Measurements from ENCODE around the gene ASPG.

The ASPG gene

DNA sequence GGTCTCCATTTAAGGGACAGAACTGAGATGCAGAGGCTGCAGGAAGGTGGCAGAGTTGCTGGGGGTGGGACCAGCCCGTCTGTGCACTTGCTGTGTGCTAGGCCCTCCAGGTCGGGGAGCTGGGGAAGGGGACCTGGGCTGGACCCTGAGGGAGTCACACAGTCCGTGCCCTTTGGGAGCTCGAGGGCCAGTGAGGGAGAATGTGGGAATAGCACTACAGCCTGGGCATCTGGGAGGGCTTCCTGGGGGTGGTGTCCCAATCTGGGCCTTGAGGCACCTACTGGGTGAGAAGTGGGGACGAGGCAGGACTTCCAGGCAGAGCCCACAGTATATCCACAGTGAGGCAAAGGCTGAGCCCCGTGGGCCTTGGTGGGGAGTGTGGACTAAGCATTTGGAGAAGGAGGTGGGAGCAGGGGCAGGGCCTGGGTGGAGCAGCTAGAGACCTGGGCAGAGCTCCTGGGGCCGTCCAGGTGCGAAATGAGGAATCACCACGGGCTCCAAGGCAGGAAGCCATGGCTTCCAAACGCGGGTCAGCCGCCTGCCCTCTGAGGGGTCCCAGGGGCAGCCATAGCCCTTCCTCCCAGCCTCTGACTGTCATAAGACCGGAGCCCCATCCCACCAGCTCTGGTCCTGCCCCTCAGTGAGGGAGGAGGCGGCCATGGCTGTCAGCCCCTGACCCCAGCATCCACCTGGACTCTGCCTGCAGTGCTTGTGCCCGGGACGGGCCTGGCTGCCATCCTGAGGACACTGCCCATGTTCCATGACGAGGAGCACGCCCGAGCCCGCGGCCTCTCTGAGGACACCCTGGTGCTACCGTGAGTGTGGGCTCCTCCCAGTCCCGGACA is 6.6 kb downstream of the ASPG start:
- no peak overlapping the region for H3K27ac Mint-ChIP-seq (ENCODE audit: low read depth)
- peaks cover 6% of the 10 kb centered on the region for H3K4me1 Mint-ChIP-seq
- no peak overlapping the region for H3K4me3 Mint-ChIP-seq
- DNase-seq (ENCODE audit: low spot score in 2 of 2): no peak
- no peak for ATAC-seq (replicated peaks; ENCODE audit: extremely low read depth, poor library complexity, severe bottlenecking)
- H3K36me3 Mint-ChIP-seq (ENCODE audit: insufficient read depth): peaks cover 2% of the 10 kb centered on the region
- peaks cover 2% of the 10 kb centered on the region for H3K27me3 Mint-ChIP-seq
- no peaks in the 10 kb centered on the region for H3K9me3 Mint-ChIP-seq

- Mint-ChIP-seq H3K27me3 (no peaks in the 10 kb centered on the region), H3K4me3 (no peak overlapping the region), H3K27ac (ENCODE audit: low read depth) (no peak overlapping the region), H3K9me3 (no peaks in the 10 kb centered on the region), H3K36me3 (ENCODE audit: insufficient read depth) (peaks cover 2% of the 10 kb centered on the region), H3K4me1 (peaks cover 6% of the 10 kb centered on the region)
- DNase-seq (ENCODE audit: low spot score in 2 of 2): no peak
- no peak for ATAC-seq (replicated peaks; ENCODE audit: extremely low read depth, poor library complexity, severe bottlenecking)
Measured at GRCh38 chr14:104092931-104093365, 7.4 kb downstream of the ASPG start.

DNA sequence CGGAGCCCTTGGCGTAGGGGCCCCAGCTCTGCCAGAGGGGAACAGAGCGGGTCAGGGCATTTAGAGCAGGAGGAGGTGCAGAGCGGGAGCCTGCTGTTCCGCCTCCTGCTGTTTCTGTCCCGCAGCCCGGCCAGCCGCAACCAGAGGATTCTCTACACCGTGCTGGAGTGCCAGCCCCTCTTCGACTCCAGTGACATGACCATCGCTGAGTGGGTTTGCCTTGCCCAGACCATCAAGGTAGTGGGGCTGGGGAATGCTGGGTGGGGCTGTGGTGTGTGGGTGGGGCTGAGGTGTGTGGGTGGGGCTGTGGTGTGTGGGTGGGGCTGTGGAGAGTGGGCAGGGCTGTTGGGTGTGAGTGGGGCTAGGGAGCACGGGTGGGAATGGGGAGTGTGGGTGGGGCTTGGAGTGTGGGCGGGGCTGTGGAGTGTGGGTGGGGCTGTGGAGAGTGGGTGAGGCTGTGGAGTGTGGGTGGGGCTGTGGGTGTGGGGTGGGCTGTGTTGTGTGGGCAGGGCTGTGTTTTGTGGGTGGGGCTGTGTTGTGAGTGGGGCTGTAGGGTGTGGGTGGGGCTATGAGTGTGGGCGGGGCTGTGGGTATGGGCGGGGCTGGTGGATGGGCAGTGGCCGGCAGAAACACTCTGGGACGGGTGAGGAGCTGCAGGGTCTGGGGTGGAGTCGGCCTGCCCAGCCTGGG is 8.0 kb downstream of the ASPG start:
- no peak for DNase-seq (ENCODE audit: low spot score in 2 of 2)
- no peak overlapping the region for H3K27ac Mint-ChIP-seq (ENCODE audit: low read depth)
- H3K27me3 Mint-ChIP-seq: no peaks in the 10 kb centered on the region
- ATAC-seq (replicated peaks; ENCODE audit: extremely low read depth, poor library complexity, severe bottlenecking): peak; percentile 6
- no peaks in the 10 kb centered on the region for H3K9me3 Mint-ChIP-seq
- peaks cover 6% of the 10 kb centered on the region for H3K4me1 Mint-ChIP-seq
- H3K4me3 Mint-ChIP-seq: no peak overlapping the region
- H3K36me3 Mint-ChIP-seq (ENCODE audit: insufficient read depth): peaks cover 2% of the 10 kb centered on the region

- H3K4me3 Mint-ChIP-seq: no peak overlapping the region
- DNase-seq (ENCODE audit: low spot score in 2 of 2): no peak
Measured at GRCh38 chr14:104094056-104094708, 8.7 kb downstream of the ASPG start.

DNA sequence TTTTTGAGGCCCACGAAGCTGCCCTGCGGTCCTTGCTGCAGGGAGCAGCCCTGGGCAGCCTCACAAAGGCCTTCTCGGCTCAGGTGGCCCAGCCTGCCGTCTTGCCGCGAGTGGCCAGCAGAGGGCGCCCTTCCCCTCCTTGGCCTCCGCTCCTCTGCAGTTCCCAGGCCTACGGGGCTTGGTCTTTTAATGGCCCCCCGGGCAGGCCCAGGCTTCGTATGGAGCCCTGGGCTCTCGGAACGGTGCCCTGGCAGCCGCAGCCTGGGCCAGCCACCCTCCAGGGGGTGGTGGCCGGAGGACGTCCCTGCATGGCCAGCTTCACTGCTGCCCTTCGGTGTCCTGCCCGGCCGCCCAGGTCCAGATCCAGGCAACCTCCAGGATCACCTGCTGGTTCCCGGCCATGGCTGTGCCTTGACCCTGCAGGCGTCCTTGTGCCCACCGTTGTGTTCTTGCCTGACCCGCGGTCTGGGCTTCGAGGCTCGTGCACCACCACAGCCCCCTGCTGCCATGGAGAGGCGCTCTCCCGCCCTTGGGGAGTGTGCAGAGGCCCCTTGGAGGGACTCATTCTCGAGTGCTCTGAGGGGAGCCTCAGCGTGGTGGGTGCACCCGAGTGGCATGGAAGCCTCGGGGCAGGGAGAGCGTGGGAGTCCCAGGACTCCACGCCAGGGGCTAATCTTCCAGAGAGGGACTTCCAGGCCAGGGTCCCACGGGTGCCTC is 9.4 kb downstream of the ASPG start:
- ATAC-seq (replicated peaks; ENCODE audit: extremely low read depth, poor library complexity, severe bottlenecking) (peak; percentile 60), DNase-seq (ENCODE audit: low spot score in 2 of 2) (peak; percentile 53 to 74)
- peaks cover 2% of the 10 kb centered on the region for H3K36me3 Mint-ChIP-seq (ENCODE audit: insufficient read depth)
- H3K27ac Mint-ChIP-seq (ENCODE audit: low read depth): peak overlapping the region; percentile 54
- peaks cover 6% of the 10 kb centered on the region for H3K4me1 Mint-ChIP-seq
- no peak overlapping the region for H3K4me3 Mint-ChIP-seq
- H3K27me3 Mint-ChIP-seq: no peaks in the 10 kb centered on the region
- no peaks in the 10 kb centered on the region for H3K9me3 Mint-ChIP-seq

More at GRCh38 chr14:104094056-104094708, 8.7 kb downstream of the ASPG start:
- Mint-ChIP-seq H3K27ac (ENCODE audit: low read depth) (peak overlapping the region; percentile 54), H3K27me3 (no peaks in the 10 kb centered on the region), H3K9me3 (no peaks in the 10 kb centered on the region), H3K4me1 (peaks cover 6% of the 10 kb centered on the region), H3K36me3 (ENCODE audit: insufficient read depth) (peaks cover 2% of the 10 kb centered on the region)
- no peak for ATAC-seq (replicated peaks; ENCODE audit: extremely low read depth, poor library complexity, severe bottlenecking)

- no peak overlapping the region for H3K27ac Mint-ChIP-seq (ENCODE audit: low read depth)
- no peak overlapping the region for H3K4me3 Mint-ChIP-seq
- no peak for ATAC-seq (replicated peaks; ENCODE audit: extremely low read depth, poor library complexity, severe bottlenecking)
- H3K4me1 Mint-ChIP-seq: peaks cover 6% of the 10 kb centered on the region
- peaks cover 2% of the 10 kb centered on the region for H3K36me3 Mint-ChIP-seq (ENCODE audit: insufficient read depth)
- no peak for DNase-seq (ENCODE audit: low spot score in 2 of 2)
- no peaks in the 10 kb centered on the region for H3K27me3 Mint-ChIP-seq
- H3K9me3 Mint-ChIP-seq: no peaks in the 10 kb centered on the region
Measured at GRCh38 chr14:104095426-104096310, 10.2 kb downstream of the ASPG start.

DNA sequence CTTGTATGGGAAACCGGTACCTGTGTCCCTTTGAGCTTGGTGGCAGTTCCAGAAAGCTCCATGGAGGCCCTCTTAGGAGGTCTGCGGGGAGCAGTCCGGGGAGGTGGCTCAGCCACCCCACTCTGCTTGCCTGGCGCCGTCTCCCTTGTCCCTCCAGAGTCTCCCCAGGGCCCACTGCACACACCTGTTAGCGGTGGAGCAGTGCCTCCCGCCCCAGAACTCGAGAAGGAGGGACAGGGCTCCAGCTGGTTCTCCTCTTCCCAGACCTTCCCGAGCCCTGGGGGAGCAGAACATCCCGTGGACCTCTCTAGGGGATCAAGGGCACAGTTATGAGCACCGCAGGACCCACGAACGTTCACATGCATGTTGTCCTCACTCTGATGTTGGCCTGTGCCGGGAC is 10.8 kb downstream of the ASPG start:
- no peak overlapping the region for H3K4me3 Mint-ChIP-seq
- peaks cover 2% of the 10 kb centered on the region for H3K36me3 Mint-ChIP-seq (ENCODE audit: insufficient read depth)
- no peak for DNase-seq (ENCODE audit: low spot score in 2 of 2)
- H3K4me1 Mint-ChIP-seq: peaks cover 6% of the 10 kb centered on the region
- no peaks in the 10 kb centered on the region for H3K9me3 Mint-ChIP-seq
- no peak overlapping the region for H3K27ac Mint-ChIP-seq (ENCODE audit: low read depth)
- H3K27me3 Mint-ChIP-seq: no peaks in the 10 kb centered on the region
- ATAC-seq (replicated peaks; ENCODE audit: extremely low read depth, poor library complexity, severe bottlenecking): no peak

DNA sequence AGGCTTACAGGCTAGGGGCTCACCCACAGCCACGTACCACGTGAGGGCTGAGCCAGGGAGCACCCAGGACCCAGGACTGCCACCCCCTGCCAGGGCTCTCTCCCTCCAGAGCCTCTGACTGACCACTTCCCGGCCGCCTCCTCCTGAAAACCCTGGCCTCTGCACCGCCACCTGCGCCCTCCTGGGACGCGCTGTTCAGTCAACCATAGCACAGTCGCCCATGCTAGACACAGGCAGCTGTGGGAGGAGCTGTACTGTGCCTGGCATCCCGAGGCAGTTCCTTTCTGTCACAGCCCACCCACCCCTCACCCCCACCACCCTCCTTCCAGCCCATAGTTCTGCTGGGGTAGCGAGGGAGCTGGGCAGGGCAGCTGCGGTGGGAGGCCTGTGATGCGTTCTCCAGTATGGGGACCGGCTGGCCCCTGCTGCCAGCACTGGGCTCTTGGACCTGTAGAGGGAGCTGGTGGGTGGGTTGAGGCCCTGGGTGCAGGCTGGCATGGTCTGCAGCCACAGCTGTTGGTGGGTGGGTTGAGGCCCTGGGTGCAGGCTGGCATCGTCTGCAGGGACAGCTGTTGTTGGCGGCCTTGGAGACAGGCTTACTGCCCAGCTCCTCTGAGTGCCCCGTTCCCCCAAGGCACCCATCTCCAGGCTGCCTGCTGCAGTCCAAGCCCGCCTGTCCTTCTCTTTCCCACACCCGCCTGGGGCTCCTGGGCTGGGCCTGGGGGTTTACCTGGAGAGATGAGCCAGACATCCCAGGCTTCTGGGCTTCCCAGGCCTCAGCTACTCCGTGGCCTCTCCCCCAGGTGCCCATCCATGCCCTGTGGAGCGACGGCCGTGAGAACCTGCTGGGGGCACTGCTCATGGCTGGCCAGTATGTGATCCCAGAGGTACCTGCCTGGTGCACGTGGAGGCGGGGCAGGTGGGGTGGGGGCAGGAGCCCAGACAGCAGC is 11.5 kb downstream of the ASPG start:
- H3K4me1 Mint-ChIP-seq: peaks cover 6% of the 10 kb centered on the region
- H3K36me3 Mint-ChIP-seq (ENCODE audit: insufficient read depth): peaks cover 2% of the 10 kb centered on the region
- no peak for DNase-seq (ENCODE audit: low spot score in 2 of 2)
- H3K27me3 Mint-ChIP-seq: no peaks in the 10 kb centered on the region
- no peak overlapping the region for H3K27ac Mint-ChIP-seq (ENCODE audit: low read depth)
- H3K4me3 Mint-ChIP-seq: no peak overlapping the region
- no peak for ATAC-seq (replicated peaks; ENCODE audit: extremely low read depth, poor library complexity, severe bottlenecking)
- H3K9me3 Mint-ChIP-seq: no peaks in the 10 kb centered on the region

DNA sequence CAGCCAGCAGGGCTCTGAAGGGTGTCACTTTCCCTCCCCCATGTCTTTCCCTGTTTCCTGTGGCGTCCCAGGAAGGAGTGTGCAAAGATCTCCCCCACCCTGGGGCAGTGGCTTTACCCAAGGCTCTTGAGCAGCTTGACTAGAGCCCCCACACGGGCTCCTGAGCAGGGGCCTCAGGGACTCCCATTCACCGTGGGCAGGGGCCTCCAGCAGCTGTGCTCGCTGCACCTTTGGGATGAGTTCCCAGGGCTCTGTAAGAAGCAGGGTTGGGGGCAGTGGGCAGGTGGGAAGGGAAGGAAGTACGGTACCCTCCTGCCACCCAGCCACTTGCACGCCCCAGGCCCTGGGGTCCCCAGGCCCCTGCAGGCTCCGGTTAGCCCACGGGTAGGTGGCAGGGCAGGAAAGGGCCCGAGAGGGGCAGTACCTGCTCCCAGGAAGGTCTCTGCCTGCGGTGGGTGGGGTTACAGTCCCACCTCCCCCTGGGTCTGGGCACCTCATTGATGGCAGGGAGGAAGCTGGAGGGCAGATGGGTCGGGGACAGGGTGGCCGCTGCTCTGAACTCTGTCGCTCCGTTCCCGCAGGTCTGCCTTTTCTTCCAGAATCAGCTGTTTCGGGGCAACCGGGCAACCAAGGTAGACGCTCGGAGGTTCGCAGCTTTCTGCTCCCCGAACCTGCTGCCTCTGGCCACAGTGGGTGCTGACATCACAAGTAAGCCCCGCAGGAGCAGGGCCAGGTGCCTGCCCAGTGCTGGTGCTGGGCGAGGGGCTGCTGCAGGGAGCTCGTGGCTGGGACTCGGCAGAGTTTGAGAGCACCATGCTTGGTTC is 13.0 kb downstream of the ASPG start:
- DNase-seq (ENCODE audit: low spot score in 2 of 2): no peak
- H3K9me3 Mint-ChIP-seq: no peaks in the 10 kb centered on the region
- no peak overlapping the region for H3K27ac Mint-ChIP-seq (ENCODE audit: low read depth)
- no peaks in the 10 kb centered on the region for H3K27me3 Mint-ChIP-seq
- H3K36me3 Mint-ChIP-seq (ENCODE audit: insufficient read depth): peaks cover 2% of the 10 kb centered on the region
- H3K4me3 Mint-ChIP-seq: no peak overlapping the region
- ATAC-seq (replicated peaks; ENCODE audit: extremely low read depth, poor library complexity, severe bottlenecking): no peak
- peaks cover 6% of the 10 kb centered on the region for H3K4me1 Mint-ChIP-seq
